Stimulated activated CD8-positive, alpha-beta memory T cell treated with anti-CD3 and anti-CD28 coated beads, Interleukin-7, amount 100 ng/mL, for 24 hours (primary cell): ENCODE data around the gene ALAS2.
"Not testable (repeated sequence)": the region's sequence is repeated elsewhere in the genome, so short reads cannot be mapped to it uniquely, and the experiment has no call there.

Experiments
- DNase-seq: peaks from one replicate; pipeline ENCODE4 v3.0.0-alpha.2; 2020; ENCODE audit warnings: low read depth

The ALAS2 gene

GRCh38 chrX:55005256-55005655, 25.5 kb downstream of the ALAS2 start:
- DNase-seq, result no peak

GRCh38 chrX:55004231-55004630, 26.5 kb downstream of the ALAS2 start:
- no peak for DNase-seq

GRCh38 chrX:54999717-55000598, 30.8 kb downstream of the ALAS2 start, which contains the start of gene APEX2:
APEX2 (plus strand) TSS chrX:55000363; CDS start chrX:55000423, 60 bp downstream.
- peak; percentile 65 for DNase-seq

- no peak for DNase-seq
Observed at GRCh38 chrX:54995621-54996020, 35.2 kb downstream of the ALAS2 start.

- no peak for DNase-seq
Observed at GRCh38 chrX:54994668-54995351, 36.0 kb downstream of the ALAS2 start.

- DNase-seq, result no peak
Observed at GRCh38 chrX:54994099-54994498, 36.7 kb downstream of the ALAS2 start, which contains the start of gene PFKFB1. PFKFB1 (minus strand) TSS chrX:54994188; CDS start chrX:54994007, 181 bp downstream.

GRCh38 chrX:54992911-54993622, 37.7 kb downstream of the ALAS2 start:
- DNase-seq, result no peak

GRCh38 chrX:54991706-54992105, 39.1 kb downstream of the ALAS2 start:
- no peak for DNase-seq

- DNase-seq, result not testable (repeated sequence)
Observed at GRCh38 chrX:54983306-54983705, 47.5 kb downstream of the ALAS2 start.

- DNase-seq, result no peak
Observed at GRCh38 chrX:54980334-54980733, 50.4 kb downstream of the ALAS2 start.

GRCh38 chrX:54979432-54979831, 51.3 kb downstream of the ALAS2 start:
- no peak for DNase-seq

- no peak for DNase-seq
Observed at GRCh38 chrX:54978448-54978847, 52.3 kb downstream of the ALAS2 start.

GRCh38 chrX:54977387-54977786, 53.4 kb downstream of the ALAS2 start:
- DNase-seq, result no peak

GRCh38 chrX:54964766-54965497, 65.8 kb downstream of the ALAS2 start:
- DNase-seq, result no peak

- no peak for DNase-seq
Observed at GRCh38 chrX:54961750-54962149, 69.0 kb downstream of the ALAS2 start.
